B cell (primary cell): ENCODE results near the gene MMP15. TPM values are rescaled to one million over a fixed set of nuclear protein-coding genes. Genes with fewer than 3 reads are reported as not detected.

Source experiments
- ATAC-seq: fragments of 200-7000 bp; cut with Tn5 transposase; one replicate; pipeline ENCODE4 v1.10.0; 2021; ENCODE audit warnings: low read depth, mild to moderate bottlenecking, moderate number of reproducible peaks, moderate library complexity
- CTCF ChIA-PET: fragments of 350-600 bp; sonication (Branson Sonifier 250); formaldehyde crosslinking; loops from one replicate; lab custom pipeline; 2021; ENCODE audit warnings: antibody characterized with exemption, inconsistent platforms; lab: Charles Lee
- POLR2A ChIA-PET: fragments of 350-600 bp; sonication (Branson Sonifier 250); formaldehyde crosslinking; loops from one replicate; lab custom pipeline; 2021; ENCODE audit warnings: antibody characterized with exemption; lab: Charles Lee
- DNase-seq: peaks from one replicate; pipeline ENCODE4 v3.0.0; 2013
- H2AFZ ChIP-seq: 2 replicates; pipeline ENCODE4 v1.6.1; 2012; ENCODE audit warnings: mild to moderate bottlenecking, low read depth, low read length; ENCODE audit not compliant: insufficient read depth, poor library complexity, severe bottlenecking
- H3K27ac ChIP-seq, 2 donors: 1 replicate in 1 of 2; 2 replicates in 1 of 2; pipeline ENCODE4 v1.5.1; 2012 to 2013; ENCODE audit warnings: low read length in 2 of 2, mild to moderate bottlenecking in 2 of 2, moderate library complexity in 1 of 2
- H3K27me3 ChIP-seq, 4 experiments: fragments of 200-600 bp in 1 of 4; sonication (generic) in 1 of 4; replicated peaks in 1 of 4; 1 replicate in 2 of 4; 2 replicates in 2 of 4; pipeline versions ENCODE4 v1.6.1 to v1.7.0; 2013 to 2016; ENCODE audit warnings: low read length in 3 of 4, mild to moderate bottlenecking in 2 of 4, mixed read lengths in 1 of 4, moderate library complexity in 1 of 4; ENCODE audit not compliant: insufficient read depth in 4 of 4, control insufficient read depth in 3 of 4; ENCODE audit errors: control extremely low read depth in 1 of 4
- H3K36me3 ChIP-seq, 2 experiments: replicated peaks in 1 of 2; 1 replicate in 1 of 2; 2 replicates in 1 of 2; pipeline versions ENCODE4 v1.6.1 to v1.7.1; 2013; ENCODE audit warnings: low read length in 1 of 2; ENCODE audit not compliant: insufficient read depth in 2 of 2, control insufficient read depth in 1 of 2; ENCODE audit errors: control extremely low read depth in 1 of 2, extremely low read depth in 1 of 2
- H3K4me1 ChIP-seq, 2 donors: fragments of 200-600 bp in 1 of 2; sonication (generic) in 1 of 2; 1 replicate in 1 of 2; 2 replicates in 1 of 2; pipeline versions ENCODE4 v1.5.1 to v1.6.1; 2013 to 2017; ENCODE audit warnings: low read length in 2 of 2; ENCODE audit not compliant: control insufficient read depth in 2 of 2, insufficient read depth in 2 of 2
- H3K4me2 ChIP-seq: replicated peaks from 2 replicates; pipeline ENCODE3; 2012; ENCODE audit warnings: mild to moderate bottlenecking, low read depth, low read length; ENCODE audit not compliant: poor library complexity, severe bottlenecking
- H3K4me3 ChIP-seq, 5 experiments: fragments of 200-600 bp in 1 of 5; sonication (generic) in 1 of 5; 1 replicate in 3 of 5; 2 replicates in 2 of 5; pipeline versions ENCODE4 v1.5.1 to v1.7.0; 2011 to 2016; ENCODE audit warnings: low read length in 4 of 5, mild to moderate bottlenecking in 4 of 5, low read depth in 2 of 5, control low read depth in 1 of 5, moderate library complexity in 1 of 5; ENCODE audit not compliant: insufficient read depth in 1 of 5; ENCODE audit errors: control extremely low read depth in 1 of 5, extremely low read depth in 1 of 5
- H3K79me2 ChIP-seq: fragments of 200-600 bp; sonication (generic); one replicate; pipeline ENCODE4 v1.6.0; 2016; ENCODE audit warnings: low read length; ENCODE audit not compliant: control insufficient read depth, insufficient read depth
- H3K9ac ChIP-seq: fragments of 200-600 bp; sonication (generic); 2 replicates; pipeline ENCODE4 v1.6.1; 2017; ENCODE audit warnings: mild to moderate bottlenecking, low read length, moderate library complexity
- H3K9me3 ChIP-seq, 3 donors: one replicate each; pipeline versions ENCODE4 v1.6.1 to v1.7.1; 2013; ENCODE audit warnings: low read length in 2 of 3; ENCODE audit not compliant: control insufficient read depth in 2 of 3, insufficient read depth in 1 of 3; ENCODE audit errors: control extremely low read depth in 1 of 3
- H4K20me1 ChIP-seq: 2 replicates; pipeline ENCODE4 v1.6.0; 2012; ENCODE audit warnings: mild to moderate bottlenecking, low read length; ENCODE audit not compliant: insufficient read depth, control insufficient read depth, poor library complexity, severe bottlenecking
- H3K27ac Mint-ChIP-seq: one replicate; pipeline ENCODE4 v1.8.0; 2021; ENCODE audit warnings: mixed read lengths
- H3K27me3 Mint-ChIP-seq: one replicate; pipeline ENCODE4 v1.8.0; 2021; ENCODE audit warnings: mixed read lengths
- H3K4me1 Mint-ChIP-seq: one replicate; pipeline ENCODE4 v1.8.0; 2021; ENCODE audit warnings: mixed read lengths
- H3K4me3 Mint-ChIP-seq: one replicate; pipeline ENCODE4 v1.8.0; 2021; ENCODE audit warnings: mixed read lengths
- H3K9me3 Mint-ChIP-seq: one replicate; pipeline ENCODE4 v1.8.0; 2022; ENCODE audit warnings: mixed read lengths; ENCODE audit not compliant: insufficient read depth
- CTCF ChIP-seq: fragments of 200-600 bp; IDR thresholded peaks from one replicate; pipeline ENCODE4 v1.8.0; 2022; ENCODE audit warnings: antibody characterized with exemption, mild to moderate bottlenecking
- EZH2 ChIP-seq: IDR thresholded peaks from 2 replicates; pipeline ENCODE4 v1.6.1; 2012; ENCODE audit warnings: borderline replicate concordance, low read depth, mild to moderate bottlenecking, moderate library complexity, low read length; ENCODE audit not compliant: insufficient read depth, poor library complexity, severe bottlenecking
- WGBS: methylation state at CpG from one replicate; pipeline ENCODE4 v1.1.5; 2013; ENCODE audit warnings: missing lambda C conversion rate; ENCODE audit not compliant: insufficient coverage; 5-methylcytosine and 5-hydroxymethylcytosine counted together
- intact Hi-C: fragments of 100-400 bp; cut with micrococcal nuclease; formaldehyde crosslinking; loops from one replicate; pipeline ENCODE4 v1.10.0; 2022
- polyA plus RNA-seq: library from polyadenylated mRNA; depleted of rRNA; stranded (reverse); fragments of >200 nt; gene quantifications from 2 replicates; pipeline ENCODE4 v1.2.3, GENCODE V29; 2012
- total RNA-seq, 2 donors: library from RNA; stranded (reverse); fragments of 120-200 nt in 1 of 2; gene quantifications; 1 replicate in 1 of 2; 2 replicates in 1 of 2; pipeline versions ENCODE4 v1.2.3 to v1.2.4, GENCODE V29; 2013 to 2022

Gene MMP15
- total and polyA plus RNA-seq, 2 donors (not counting 1 experiment from before 2014, with no cell fraction given) = not detected

GRCh38 chr16:58026139-58026704 is 668 bp downstream of the MMP15 start:
- Histone ChIP-seq H3K79me2 (no peaks in the 10 kb centered on the region), H3K9me3 (no peaks in the 10 kb centered on the region), H3K27ac (no peak overlapping the region), H2AFZ (peak overlapping the region; percentile 87), H3K27me3 (peaks cover 0 to 44% (median 11%) of the 10 kb centered on the region in 4 experiments), H3K4me2 (peak overlapping the region; percentile 98), H3K9ac (peak overlapping the region; percentile 70), H3K36me3 (no peaks in the 10 kb centered on the region), H3K4me1 (peaks cover 21 to 26% of the 10 kb centered on the region in 2 donors), H3K4me3 (peak overlapping the region; percentile 3 to 72 (median 58)), H4K20me1 (no peaks in the 10 kb centered on the region)
- Mint-ChIP-seq H3K4me1 (peaks cover 8% of the 10 kb centered on the region), H3K4me3 (peak overlapping the region; percentile 66), H3K27me3 (peaks cover 32% of the 10 kb centered on the region), H3K9me3 (no peaks in the 10 kb centered on the region), H3K27ac (no peak overlapping the region)
- intact Hi-C loops = loop anchor here (10.0 kb wide), 1 partner anchor 459 kb away; no protein-coding TSS in a partner anchor
- DNase-seq (peak; percentile 54), ATAC-seq (no peak)
- no peak for TF ChIP-seq EZH2
- TF ChIP-seq CTCF = no peak
- WGBS = 1% methylated on average over 64 of the region's 65 CpGs
- ChIA-PET CTCF (no interaction called here), POLR2A (no interaction called here)

GRCh38 chr16:58026705-58027160 is 1.2 kb downstream of the MMP15 start:
- TF ChIP-seq CTCF = no peak
- no peak for TF ChIP-seq EZH2
- H3K27ac Mint-ChIP-seq = no peak overlapping the region
- H4K20me1 ChIP-seq = no peaks in the 10 kb centered on the region
- ChIA-PET CTCF (no interaction called here), POLR2A (no interaction called here)
- intact Hi-C loops = loop anchor here (10.0 kb wide), 1 partner anchor 458 kb away; no protein-coding TSS in a partner anchor
- peaks cover 8% of the 10 kb centered on the region for H3K4me1 Mint-ChIP-seq
- no peaks in the 10 kb centered on the region for H3K36me3 ChIP-seq
- ATAC-seq = no peak
- no peaks in the 10 kb centered on the region for H3K79me2 ChIP-seq
- peak overlapping the region in 3 of 5 experiments; percentile 58 to 72 (median 65) for H3K4me3 ChIP-seq
- H2AFZ ChIP-seq = peak overlapping the region; percentile 87
- peaks cover 32% of the 10 kb centered on the region for H3K27me3 Mint-ChIP-seq
- peaks cover 0 to 44% (median 11%) of the 10 kb centered on the region in 4 experiments for H3K27me3 ChIP-seq
- H3K9ac ChIP-seq = peak overlapping the region; percentile 70
- H3K9me3 Mint-ChIP-seq = no peaks in the 10 kb centered on the region
- WGBS = 3% methylated on average over 37 of the region's 38 CpGs
- no peak overlapping the region for H3K27ac ChIP-seq
- no peak for DNase-seq
- peak overlapping the region; percentile 66 for H3K4me3 Mint-ChIP-seq
- peak overlapping the region; percentile 98 for H3K4me2 ChIP-seq
- H3K9me3 ChIP-seq = no peaks in the 10 kb centered on the region
- peaks cover 21 to 26% of the 10 kb centered on the region in 2 donors for H3K4me1 ChIP-seq
